HEK293T (cell line): Measurements from ENCODE around the gene ADAMTS4.

ENCODE experiments used
- CTCF ChIA-PET: fragments of 350-600 bp; formaldehyde crosslinking; extraction: SDS; loops from one replicate; lab custom pipeline; 2021; ENCODE audit warnings: antibody characterized with exemption, inconsistent platforms; lab: Yijun Ruan, JAX
- POLR2A ChIA-PET: fragments of 350-600 bp; formaldehyde crosslinking; extraction: SDS; loops from one replicate; lab custom pipeline; 2020; ENCODE audit warnings: antibody characterized with exemption, inconsistent platforms; lab: Yijun Ruan, JAX
- DNase-seq: peaks from one replicate; pipeline ENCODE4 v3.0.0; 2012; ENCODE audit warnings: mixed read lengths; ENCODE audit errors: extremely low spot score
- ARNT ChIP-seq: fragments of 450-650 bp; IDR thresholded peaks from 2 replicates; pipeline ENCODE4 v1.6.1; 2017; ENCODE audit warnings: mild to moderate bottlenecking
- BHLHE40 ChIP-seq: fragments of 450-650 bp; IDR thresholded peaks from 2 replicates; pipeline ENCODE4 v1.6.1; 2016; ENCODE audit warnings: mild to moderate bottlenecking, moderate library complexity, borderline replicate concordance
- CTBP1 ChIP-seq: fragments of 450-650 bp; IDR thresholded peaks from 2 replicates; pipeline ENCODE4 v1.6.1; 2016; ENCODE audit warnings: borderline replicate concordance
- ELF4 ChIP-seq: fragments of 450-650 bp; IDR thresholded peaks from 2 replicates; pipeline ENCODE4 v1.6.1; 2017; ENCODE audit warnings: antibody characterized with exemption
- FOXA1 ChIP-seq: fragments of 450-650 bp; IDR thresholded peaks from 2 replicates; pipeline ENCODE4 v1.6.1; 2016; ENCODE audit warnings: mild to moderate bottlenecking
- FOXK2 ChIP-seq: fragments of 450-650 bp; IDR thresholded peaks from 2 replicates; pipeline ENCODE4 v1.6.1; 2016; ENCODE audit warnings: mild to moderate bottlenecking
- FOXM1 ChIP-seq: fragments of 450-650 bp; IDR thresholded peaks from 2 replicates; pipeline ENCODE4 v1.6.1; 2017; ENCODE audit warnings: mild to moderate bottlenecking, borderline replicate concordance
- HDGF ChIP-seq: fragments of 450-650 bp; IDR thresholded peaks from 2 replicates; pipeline ENCODE4 v1.6.1; 2017; ENCODE audit warnings: antibody characterized with exemption, borderline replicate concordance
- L3MBTL2 ChIP-seq: fragments of 450-650 bp; conservative IDR thresholded peaks from 2 replicates; pipeline ENCODE4 v1.6.1; 2016; ENCODE audit warnings: mild to moderate bottlenecking
- LEF1 ChIP-seq: fragments of 450-650 bp; IDR thresholded peaks from 2 replicates; pipeline ENCODE4 v1.6.1; 2017; ENCODE audit warnings: mild to moderate bottlenecking, borderline replicate concordance
- NFRKB ChIP-seq: fragments of 450-650 bp; IDR thresholded peaks from 2 replicates; pipeline ENCODE4 v1.6.1; 2016; ENCODE audit warnings: mild to moderate bottlenecking, moderate library complexity
- PKNOX1 ChIP-seq: fragments of 450-650 bp; IDR thresholded peaks from 2 replicates; pipeline ENCODE4 v1.6.1; 2016
- SP1 ChIP-seq: fragments of 450-650 bp; IDR thresholded peaks from 2 replicates; pipeline ENCODE4 v1.6.1; 2017
- SUZ12 ChIP-seq: fragments of 450-650 bp; IDR thresholded peaks from 2 replicates; pipeline ENCODE4 v1.6.1; 2016; ENCODE audit warnings: mild to moderate bottlenecking
- TARDBP ChIP-seq: fragments of 450-650 bp; IDR thresholded peaks from 2 replicates; pipeline ENCODE4 v1.6.1; 2016
- ZNF384 ChIP-seq: fragments of 450-650 bp; IDR thresholded peaks from 2 replicates; pipeline ENCODE4 v1.6.1; 2016

The ADAMTS4 gene

GRCh38 chr1:161172776-161173376, 26.0 kb downstream of the ADAMTS4 start:
- ChIA-PET POLR2A (interaction anchor here (1.3 kb wide), 1 partner anchor 11 kb away, joined by 3 read pairs; no protein-coding TSS in a partner anchor), CTCF (interaction anchor here (0.6 kb wide), 1 partner anchor 618 kb away, joined by 3 read pairs; no protein-coding TSS in a partner anchor)
- DNase-seq: no peak
- no peak for TF ChIP-seq NFRKB
- TF ChIP-seq L3MBTL2: no peak
- TF ChIP-seq FOXK2: no peak
- no peak for TF ChIP-seq PKNOX1
- no peak for TF ChIP-seq CTBP1
- no peak for TF ChIP-seq LEF1
- no peak for TF ChIP-seq FOXM1
- TF ChIP-seq ELF4: no peak
- TF ChIP-seq ARNT: no peak
- no peak for TF ChIP-seq HDGF
- TF ChIP-seq BHLHE40: no peak
- TF ChIP-seq SUZ12: no peak
- no peak for TF ChIP-seq FOXA1
- no peak for TF ChIP-seq ZNF384
- TF ChIP-seq TARDBP: no peak

GRCh38 chr1:161172349-161172748, 26.5 kb downstream of the ADAMTS4 start:
- POLR2A ChIA-PET: interaction anchor here (1.3 kb wide), 1 partner anchor 10 kb away, joined by 3 read pairs; no protein-coding TSS in a partner anchor
- CTCF ChIA-PET: interaction anchor here (0.6 kb wide), 1 partner anchor 618 kb away, joined by 3 read pairs; no protein-coding TSS in a partner anchor
- DNase-seq: no peak
- no peak for TF ChIP-seq SP1
- TF ChIP-seq HDGF: no peak
- no peak for TF ChIP-seq PKNOX1
- TF ChIP-seq FOXM1: no peak

GRCh38 chr1:161171696-161172095, 27.2 kb downstream of the ADAMTS4 start:
- ChIA-PET POLR2A (interaction anchor here (1.6 kb wide), 1 partner anchor 218 kb away, joined by 3 read pairs; no protein-coding TSS in a partner anchor), CTCF (no interaction called here)
- DNase-seq: no peak
- TF ChIP-seq FOXK2 (no peak), FOXM1 (no peak), ELF4 (no peak), L3MBTL2 (no peak), ZNF384 (no peak), NFRKB (no peak)

- POLR2A ChIA-PET: interaction anchor here (1.6 kb wide), 1 partner anchor 219 kb away, joined by 3 read pairs; no protein-coding TSS in a partner anchor
- no peak for DNase-seq
- CTCF ChIA-PET: no interaction called here
- TF ChIP-seq TARDBP (no peak), ARNT (no peak), CTBP1 (no peak), ELF4 (no peak), ZNF384 (no peak), LEF1 (no peak), PKNOX1 (no peak), FOXA1 (no peak), FOXM1 (no peak)
Measured at GRCh38 chr1:161171191-161171590, 27.7 kb downstream of the ADAMTS4 start.

GRCh38 chr1:161168906-161169305, 29.9 kb downstream of the ADAMTS4 start:
- ChIA-PET POLR2A (no interaction called here), CTCF (no interaction called here)
- no peak for DNase-seq
- TF ChIP-seq ARNT (no peak), ELF4 (no peak), FOXA1 (no peak), BHLHE40 (no peak), ZNF384 (no peak), LEF1 (no peak)

GRCh38 chr1:161166669-161167548, 31.9 kb downstream of the ADAMTS4 start:
- POLR2A ChIA-PET: interaction anchor here (1.0 to 3.8 kb wide), 12 partner anchors 9 to 147 kb away, joined by 3 to 19 read pairs (median 7); partner anchors contain the start of genes B4GALT3, DEDD, NDUFS2 and NIT1
- TF ChIP-seq SUZ12 (no peak), L3MBTL2 (peak; percentile 35; the same call in 1 of the 2 replicates), HDGF (no peak)

More at GRCh38 chr1:161166669-161167548, 31.9 kb downstream of the ADAMTS4 start:
- DNase-seq: peak; percentile 45
- CTCF ChIA-PET: interaction anchor here (0.7 to 2.1 kb wide), 6 partner anchors 9 to 169 kb away, joined by 3 to 7 read pairs (median 4); partner anchors contain the start of genes NDUFS2 and USF1
